NCI-H2227 treated with DMSO at 0.1 percent for 48 hours (cell line): Measurements from ENCODE around the gene KRTAP4-16.
"Not testable (repeated sequence)": the region's sequence is repeated elsewhere in the genome, so short reads cannot be mapped to it uniquely, and the experiment has no call there.

Experiments used
- DNase-seq: peaks from one replicate; lab custom pipeline; 2025; lab: John Stamatoyannopoulos, UW

The KRTAP4-16 gene

GRCh38 chr17:41101586-41102259, at the start of gene KRTAP4-16:
TSS of gene KRTAP4-16 (minus strand) at chr17:41102209. CDS start at chr17:41102209, 0 bp downstream.
- DNase-seq = peak; percentile 2

GRCh38 chr17:41151525-41151924, 49.5 kb upstream of the KRTAP4-16 start:
- no peak for DNase-seq

GRCh38 chr17:41150026-41150425, 48.0 kb upstream of the KRTAP4-16 start:
- no peak for DNase-seq

GRCh38 chr17:41149652-41149985, 47.6 kb upstream of the KRTAP4-16 start, which contains the start of gene KRTAP4-5:
TSS of gene KRTAP4-5 (minus strand) at chr17:41149825. CDS start at chr17:41149767, 58 bp downstream.
- no peak for DNase-seq

- DNase-seq = not testable (repeated sequence)
Observed at GRCh38 chr17:41148971-41149651, 47.1 kb upstream of the KRTAP4-16 start.

GRCh38 chr17:41147531-41148204, 45.7 kb upstream of the KRTAP4-16 start:
- DNase-seq = no peak

- DNase-seq = no peak
Observed at GRCh38 chr17:41145261-41145660, 43.3 kb upstream of the KRTAP4-16 start.

GRCh38 chr17:41144846-41145245, 42.8 kb upstream of the KRTAP4-16 start:
- no peak for DNase-seq

GRCh38 chr17:41141361-41141760, 39.4 kb upstream of the KRTAP4-16 start:
- no peak for DNase-seq

GRCh38 chr17:41140360-41141131, 38.5 kb upstream of the KRTAP4-16 start, which contains the start of gene KRTAP4-6:
TSS of gene KRTAP4-6 (minus strand) at chr17:41140544. CDS start at chr17:41140487, 57 bp downstream.
- no peak for DNase-seq

GRCh38 chr17:41139865-41140264, 37.9 kb upstream of the KRTAP4-16 start:
- DNase-seq = not testable (repeated sequence)

GRCh38 chr17:41133880-41134735, 32.1 kb upstream of the KRTAP4-16 start:
- no peak for DNase-seq

GRCh38 chr17:41131979-41132378, 30.0 kb upstream of the KRTAP4-16 start:
- DNase-seq = no peak

GRCh38 chr17:41127371-41127770, 25.4 kb upstream of the KRTAP4-16 start:
- DNase-seq = no peak

- DNase-seq = no peak
Observed at GRCh38 chr17:41126412-41126811, 24.4 kb upstream of the KRTAP4-16 start.

- no peak for DNase-seq
Observed at GRCh38 chr17:41125064-41125463, 23.1 kb upstream of the KRTAP4-16 start.

GRCh38 chr17:41123991-41124371, 22.0 kb upstream of the KRTAP4-16 start, which contains the start of gene KRTAP4-12:
TSS of gene KRTAP4-12 (minus strand) at chr17:41124182. CDS start at chr17:41124122, 60 bp downstream.
- not testable (repeated sequence) for DNase-seq

GRCh38 chr17:41123292-41123990, 21.4 kb upstream of the KRTAP4-16 start:
- not testable (repeated sequence) for DNase-seq

- no peak for DNase-seq
Observed at GRCh38 chr17:41121742-41122141, 19.7 kb upstream of the KRTAP4-16 start.
